ENCODE results near the gene CDH13.

The CDH13 gene

GRCh38 chr16:83390759-83391158, 764.0 kb downstream of the CDH13 start:
- DNase-seq = no peak

GRCh38 chr16:83392743-83393142, 766.0 kb downstream of the CDH13 start:
- DNase-seq = no peak

GRCh38 chr16:83393196-83393981, 766.6 kb downstream of the CDH13 start:
- no peak for DNase-seq

- DNase-seq = no peak
Observed at GRCh38 chr16:83397601-83398291, 771.0 kb downstream of the CDH13 start.

GRCh38 chr16:83400234-83400633, 773.5 kb downstream of the CDH13 start:
- no peak for DNase-seq

GRCh38 chr16:83402160-83402814, 775.5 kb downstream of the CDH13 start:
- no peak for DNase-seq

GRCh38 chr16:83402967-83403366, 776.2 kb downstream of the CDH13 start:
- no peak for DNase-seq

GRCh38 chr16:83403761-83404160, 777.0 kb downstream of the CDH13 start:
- DNase-seq = no peak

GRCh38 chr16:83404261-83404660, 777.5 kb downstream of the CDH13 start:
- no peak for DNase-seq

GRCh38 chr16:83407928-83408327, 781.2 kb downstream of the CDH13 start:
- DNase-seq = no peak

GRCh38 chr16:83409347-83409746, 782.6 kb downstream of the CDH13 start:
- no peak for DNase-seq

GRCh38 chr16:83418565-83418964, 791.8 kb downstream of the CDH13 start:
- no peak for DNase-seq

- DNase-seq = no peak
Observed at GRCh38 chr16:83420206-83420760, 793.5 kb downstream of the CDH13 start.

GRCh38 chr16:83433201-83433600, 806.4 kb downstream of the CDH13 start:
- no peak for DNase-seq

- no peak for DNase-seq
Observed at GRCh38 chr16:83437036-83437435, 810.3 kb downstream of the CDH13 start.

- no peak for DNase-seq
Observed at GRCh38 chr16:83438326-83438725, 811.6 kb downstream of the CDH13 start.

GRCh38 chr16:83439412-83439811, 812.6 kb downstream of the CDH13 start:
- no peak for DNase-seq

GRCh38 chr16:83441517-83441916, 814.7 kb downstream of the CDH13 start:
- DNase-seq = no peak

- no peak for DNase-seq
Observed at GRCh38 chr16:83443972-83444371, 817.2 kb downstream of the CDH13 start.

GRCh38 chr16:83447560-83447959, 820.8 kb downstream of the CDH13 start:
- DNase-seq = no peak

GRCh38 chr16:83449861-83450260, 823.1 kb downstream of the CDH13 start:
- no peak for DNase-seq

- no peak for DNase-seq
Observed at GRCh38 chr16:83453977-83454376, 827.2 kb downstream of the CDH13 start.

GRCh38 chr16:83455716-83456115, 828.9 kb downstream of the CDH13 start:
- DNase-seq = no peak

Data from inflammatory macrophage (primary cell).